Peyer's patch (tissue), 4 donors: ENCODE data around the gene DRD4.

ENCODE experiments used
- POLR2A ChIP-seq, 2 donors: fragments of 450-650 bp; IDR thresholded peaks; one replicate each; pipeline ENCODE4 v1.5.1; 2017; ENCODE audit warnings: antibody characterized with exemption in 2 of 2, mild to moderate bottlenecking in 2 of 2, moderate library complexity in 2 of 2
- TF ChIP-seq, protein P1 (sequence below), 6 experiments: fragments of 450-650 bp in 4 of 6; fragments of 200-600 bp in 2 of 6; sonication (generic) in 1 of 6; IDR thresholded peaks; one replicate each; pipeline ENCODE4 v1.5.1; 2017 to 2019; ENCODE audit warnings: antibody characterized with exemption in 6 of 6, mild to moderate bottlenecking in 3 of 6, moderate library complexity in 1 of 6

DNA sequence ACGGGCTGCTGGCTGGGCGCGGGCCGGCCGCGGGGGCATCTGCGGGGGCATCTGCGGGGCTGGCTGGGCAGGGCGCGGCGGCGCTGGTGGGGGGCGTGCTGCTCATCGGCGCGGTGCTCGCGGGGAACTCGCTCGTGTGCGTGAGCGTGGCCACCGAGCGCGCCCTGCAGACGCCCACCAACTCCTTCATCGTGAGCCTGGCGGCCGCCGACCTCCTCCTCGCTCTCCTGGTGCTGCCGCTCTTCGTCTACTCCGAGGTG lies 194 bp downstream of the DRD4 start:
- TF ChIP-seq, protein P1, sequence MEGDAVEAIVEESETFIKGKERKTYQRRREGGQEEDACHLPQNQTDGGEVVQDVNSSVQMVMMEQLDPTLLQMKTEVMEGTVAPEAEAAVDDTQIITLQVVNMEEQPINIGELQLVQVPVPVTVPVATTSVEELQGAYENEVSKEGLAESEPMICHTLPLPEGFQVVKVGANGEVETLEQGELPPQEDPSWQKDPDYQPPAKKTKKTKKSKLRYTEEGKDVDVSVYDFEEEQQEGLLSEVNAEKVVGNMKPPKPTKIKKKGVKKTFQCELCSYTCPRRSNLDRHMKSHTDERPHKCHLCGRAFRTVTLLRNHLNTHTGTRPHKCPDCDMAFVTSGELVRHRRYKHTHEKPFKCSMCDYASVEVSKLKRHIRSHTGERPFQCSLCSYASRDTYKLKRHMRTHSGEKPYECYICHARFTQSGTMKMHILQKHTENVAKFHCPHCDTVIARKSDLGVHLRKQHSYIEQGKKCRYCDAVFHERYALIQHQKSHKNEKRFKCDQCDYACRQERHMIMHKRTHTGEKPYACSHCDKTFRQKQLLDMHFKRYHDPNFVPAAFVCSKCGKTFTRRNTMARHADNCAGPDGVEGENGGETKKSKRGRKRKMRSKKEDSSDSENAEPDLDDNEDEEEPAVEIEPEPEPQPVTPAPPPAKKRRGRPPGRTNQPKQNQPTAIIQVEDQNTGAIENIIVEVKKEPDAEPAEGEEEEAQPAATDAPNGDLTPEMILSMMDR (IDR thresholded peaks at IDR 0.05) = no peak
- TF ChIP-seq POLR2A (IDR thresholded peaks at IDR 0.05) = no peak
